ENCODE data around the gene MLXIPL.
A peak's percentile ranks its signal among the peaks of the same experiment; 100 is the strongest.

The MLXIPL gene

DNA sequence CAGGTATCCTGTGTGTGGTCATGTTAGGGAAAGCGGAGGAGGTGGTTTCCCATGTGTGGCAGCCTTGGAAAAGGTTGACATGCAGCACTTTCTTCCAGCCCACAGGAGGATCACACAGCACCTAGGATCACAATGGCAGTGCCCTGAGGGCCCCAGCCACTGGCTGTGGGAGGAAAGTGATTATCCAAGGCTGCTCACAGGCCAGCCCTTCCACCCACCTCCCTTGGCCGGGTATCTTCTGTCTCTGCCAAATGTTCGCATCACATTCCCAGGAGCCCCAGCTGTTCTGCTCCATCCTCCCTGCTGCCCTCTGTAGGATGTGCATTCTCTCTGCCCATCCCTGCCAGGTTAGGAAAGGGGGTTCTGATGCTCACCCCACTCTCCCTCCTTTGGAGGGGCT, 2.5 kb upstream of the MLXIPL start:
- DNase-seq, result peak; percentile 35
- H3K4me1 ChIP-seq (ENCODE audit: control insufficient read depth, low read depth, low read length), result peaks cover 2% of the 10 kb centered on the region
- no peak overlapping the region for H3K4ac ChIP-seq (ENCODE audit: low read depth, low read length)
- H4K5ac ChIP-seq (ENCODE audit: low read length), result no peak overlapping the region
- H2AK5ac ChIP-seq (ENCODE audit: low read length), result no peak overlapping the region
- no peak overlapping the region for H3K18ac ChIP-seq (ENCODE audit: low read length)
- H2BK120ac ChIP-seq (ENCODE audit: low read depth, low read length), result no peak overlapping the region
- no peak overlapping the region for H4K8ac ChIP-seq (ENCODE audit: low read depth, low read length)
- no peak overlapping the region for H3K4me3 ChIP-seq (ENCODE audit: low read length)
- WGBS (ENCODE audit: extremely low coverage, insufficient coverage, low lambda C conversion rate), result no CpG with 5 or more reads among the region's 3 CpGs
- no peak overlapping the region for H3K9ac ChIP-seq (ENCODE audit: low read length)
- no peaks in the 10 kb centered on the region for H3K79me2 ChIP-seq (ENCODE audit: control insufficient read depth, insufficient read depth, low read length)
- no peak overlapping the region for H3K23ac ChIP-seq (ENCODE audit: low read length)
- H3K36me3 ChIP-seq (ENCODE audit: control insufficient read depth, insufficient read depth, low read length), result no peaks in the 10 kb centered on the region
- no peak overlapping the region for H3K27ac ChIP-seq (ENCODE audit: low read depth, low read length)
- H2BK5ac ChIP-seq (ENCODE audit: low read length), result no peak overlapping the region
- no peak overlapping the region for H2BK15ac ChIP-seq (replicated peaks; ENCODE audit: low read depth)
- H3K27me3 ChIP-seq (ENCODE audit: insufficient read depth, low read length, poor library complexity), result no peaks in the 10 kb centered on the region
- peak overlapping the region; percentile 37 for H3K56ac ChIP-seq (ENCODE audit: low read length)
- H3K79me1 ChIP-seq (ENCODE audit: low read length), result no peaks in the 10 kb centered on the region
- H3K4me2 ChIP-seq (ENCODE audit: low read length), result no peak overlapping the region

DNA sequence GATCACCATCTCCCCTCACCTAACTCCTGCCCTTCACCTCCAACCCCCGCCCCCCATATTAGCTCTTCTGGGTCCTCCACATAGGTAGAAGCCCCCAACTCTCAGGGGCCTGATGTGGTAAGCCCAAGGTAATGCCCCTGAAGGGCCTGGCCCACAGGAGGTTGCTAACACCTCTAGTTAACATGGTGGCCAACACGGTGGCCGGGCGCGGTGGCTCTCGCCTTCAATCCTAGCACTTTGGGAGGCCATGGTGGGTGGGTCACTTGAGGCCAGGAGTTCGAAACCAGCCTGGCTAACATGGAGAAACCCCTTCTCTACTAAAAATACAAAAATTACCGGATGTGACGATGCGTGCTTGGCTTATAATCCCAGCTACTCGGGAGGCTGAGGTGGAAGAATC, 954 bp upstream of the MLXIPL start:
- Histone ChIP-seq H3K9ac (ENCODE audit: low read length) (no peak overlapping the region), H3K4me1 (ENCODE audit: control insufficient read depth, low read depth, low read length) (peaks cover 2% of the 10 kb centered on the region), H3K79me2 (ENCODE audit: control insufficient read depth, insufficient read depth, low read length) (no peaks in the 10 kb centered on the region), H3K4me3 (ENCODE audit: low read length) (no peak overlapping the region), H2BK15ac (replicated peaks; ENCODE audit: low read depth) (no peak overlapping the region), H4K5ac (ENCODE audit: low read length) (no peak overlapping the region), H3K56ac (ENCODE audit: low read length) (no peak overlapping the region), H3K4ac (ENCODE audit: low read depth, low read length) (no peak overlapping the region), H3K27ac (ENCODE audit: low read depth, low read length) (no peak overlapping the region), H3K23ac (ENCODE audit: low read length) (no peak overlapping the region), H3K4me2 (ENCODE audit: low read length) (no peak overlapping the region), H3K79me1 (ENCODE audit: low read length) (no peaks in the 10 kb centered on the region), H2BK120ac (ENCODE audit: low read depth, low read length) (no peak overlapping the region), H4K8ac (ENCODE audit: low read depth, low read length) (no peak overlapping the region), H2AK5ac (ENCODE audit: low read length) (no peak overlapping the region), H3K18ac (ENCODE audit: low read length) (no peak overlapping the region), H3K36me3 (ENCODE audit: control insufficient read depth, insufficient read depth, low read length) (no peaks in the 10 kb centered on the region), H2BK5ac (ENCODE audit: low read length) (no peak overlapping the region), H3K27me3 (ENCODE audit: insufficient read depth, low read length, poor library complexity) (no peaks in the 10 kb centered on the region)
- no CpG with 5 or more reads among the region's 11 CpGs for WGBS (ENCODE audit: extremely low coverage, insufficient coverage, low lambda C conversion rate)
- no peak for DNase-seq

- Histone ChIP-seq H3K36me3 (ENCODE audit: control insufficient read depth, insufficient read depth, low read length) (no peaks in the 10 kb centered on the region), H3K79me1 (ENCODE audit: low read length) (no peaks in the 10 kb centered on the region), H3K4ac (ENCODE audit: low read depth, low read length) (no peak overlapping the region), H3K27me3 (ENCODE audit: insufficient read depth, low read length, poor library complexity) (no peaks in the 10 kb centered on the region), H2BK15ac (replicated peaks; ENCODE audit: low read depth) (no peak overlapping the region), H2BK120ac (ENCODE audit: low read depth, low read length) (no peak overlapping the region), H3K27ac (ENCODE audit: low read depth, low read length) (no peak overlapping the region), H3K56ac (ENCODE audit: low read length) (no peak overlapping the region), H3K23ac (ENCODE audit: low read length) (no peak overlapping the region), H2AK5ac (ENCODE audit: low read length) (no peak overlapping the region), H3K4me2 (ENCODE audit: low read length) (no peak overlapping the region), H4K8ac (ENCODE audit: low read depth, low read length) (no peak overlapping the region), H3K79me2 (ENCODE audit: control insufficient read depth, insufficient read depth, low read length) (no peaks in the 10 kb centered on the region), H3K4me3 (ENCODE audit: low read length) (no peak overlapping the region), H4K5ac (ENCODE audit: low read length) (no peak overlapping the region), H3K4me1 (ENCODE audit: control insufficient read depth, low read depth, low read length) (peaks cover 2% of the 10 kb centered on the region), H3K18ac (ENCODE audit: low read length) (no peak overlapping the region), H2BK5ac (ENCODE audit: low read length) (no peak overlapping the region), H3K9ac (ENCODE audit: low read length) (no peak overlapping the region)
- no CpG with 5 or more reads among the region's 9 CpGs for WGBS (ENCODE audit: extremely low coverage, insufficient coverage, low lambda C conversion rate)
- DNase-seq, result no peak
Measured at GRCh38 chr7:73624669-73625001, 313 bp upstream of the MLXIPL start.

DNA sequence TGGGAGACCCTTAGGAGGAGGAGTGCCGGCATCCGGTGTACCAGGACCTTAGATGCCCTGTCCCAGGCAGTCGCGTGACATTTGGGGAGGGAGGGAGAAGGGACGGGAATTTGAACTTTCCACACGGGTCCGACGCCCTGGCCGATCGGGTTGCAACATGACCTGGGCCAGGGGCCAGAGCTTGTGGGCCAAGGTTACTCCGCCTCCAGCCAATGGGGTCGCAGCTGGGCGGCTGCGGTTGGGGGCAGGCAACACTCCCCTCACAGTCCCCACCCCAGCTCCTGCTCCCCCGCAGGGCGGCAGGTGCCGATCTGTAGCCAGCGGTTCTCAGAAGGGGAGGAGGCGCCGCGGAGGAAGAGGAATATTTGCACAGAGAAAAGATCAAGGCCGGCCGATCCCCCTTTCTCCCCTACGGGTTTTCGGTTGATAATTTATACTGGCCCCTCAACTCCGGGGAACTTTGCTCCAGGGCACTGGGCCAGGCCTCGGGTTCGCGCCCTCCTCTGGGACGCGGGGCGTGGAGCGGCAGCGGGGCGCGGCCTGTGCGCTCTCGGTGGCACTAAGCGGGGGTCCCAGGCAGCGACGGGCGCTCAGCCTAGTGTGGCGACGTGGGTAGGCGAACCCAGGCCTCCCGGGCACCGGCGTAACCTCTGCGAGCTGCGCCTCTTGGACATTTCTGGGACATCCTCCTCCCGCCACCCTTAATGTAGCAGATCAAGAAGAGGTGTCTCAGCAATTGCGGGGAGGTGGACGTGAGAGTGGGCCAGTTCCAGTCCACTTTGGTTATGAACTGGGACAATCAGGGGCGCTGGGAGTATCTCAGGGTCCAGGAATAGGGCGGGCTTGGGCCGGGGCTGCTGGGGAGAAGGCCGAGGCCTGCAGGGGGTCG, 1.2 kb downstream of the MLXIPL start:
- Histone ChIP-seq H3K18ac (ENCODE audit: low read length) (no peak overlapping the region), H3K23ac (ENCODE audit: low read length) (no peak overlapping the region), H3K9ac (ENCODE audit: low read length) (peak overlapping the region; percentile 4), H2BK120ac (ENCODE audit: low read depth, low read length) (no peak overlapping the region), H3K27me3 (ENCODE audit: insufficient read depth, low read length, poor library complexity) (no peaks in the 10 kb centered on the region), H3K27ac (ENCODE audit: low read depth, low read length) (no peak overlapping the region), H3K79me1 (ENCODE audit: low read length) (no peaks in the 10 kb centered on the region), H3K4me2 (ENCODE audit: low read length) (peak overlapping the region; percentile 56), H3K79me2 (ENCODE audit: control insufficient read depth, insufficient read depth, low read length) (no peaks in the 10 kb centered on the region), H3K4me3 (ENCODE audit: low read length) (no peak overlapping the region), H3K36me3 (ENCODE audit: control insufficient read depth, insufficient read depth, low read length) (no peaks in the 10 kb centered on the region), H3K4me1 (ENCODE audit: control insufficient read depth, low read depth, low read length) (peaks cover 2% of the 10 kb centered on the region), H4K8ac (ENCODE audit: low read depth, low read length) (no peak overlapping the region), H2BK5ac (ENCODE audit: low read length) (no peak overlapping the region), H2AK5ac (ENCODE audit: low read length) (no peak overlapping the region), H4K5ac (ENCODE audit: low read length) (no peak overlapping the region), H3K56ac (ENCODE audit: low read length) (peak overlapping the region; percentile 91), H2BK15ac (replicated peaks; ENCODE audit: low read depth) (no peak overlapping the region), H3K4ac (ENCODE audit: low read depth, low read length) (no peak overlapping the region)
- peak; percentile 79 for DNase-seq
- no CpG with 5 or more reads among the region's 58 CpGs for WGBS (ENCODE audit: extremely low coverage, insufficient coverage, low lambda C conversion rate)

- Histone ChIP-seq H3K4me1 (ENCODE audit: control insufficient read depth, low read depth, low read length) (peaks cover 2% of the 10 kb centered on the region), H3K18ac (ENCODE audit: low read length) (no peak overlapping the region), H3K9ac (ENCODE audit: low read length) (no peak overlapping the region), H2BK5ac (ENCODE audit: low read length) (no peak overlapping the region), H2AK5ac (ENCODE audit: low read length) (no peak overlapping the region), H2BK15ac (replicated peaks; ENCODE audit: low read depth) (no peak overlapping the region), H3K79me1 (ENCODE audit: low read length) (no peaks in the 10 kb centered on the region), H3K4me2 (ENCODE audit: low read length) (peak overlapping the region; percentile 56), H3K4me3 (ENCODE audit: low read length) (no peak overlapping the region), H3K36me3 (ENCODE audit: control insufficient read depth, insufficient read depth, low read length) (no peaks in the 10 kb centered on the region), H3K79me2 (ENCODE audit: control insufficient read depth, insufficient read depth, low read length) (no peaks in the 10 kb centered on the region), H2BK120ac (ENCODE audit: low read depth, low read length) (no peak overlapping the region), H3K27me3 (ENCODE audit: insufficient read depth, low read length, poor library complexity) (no peaks in the 10 kb centered on the region), H4K5ac (ENCODE audit: low read length) (no peak overlapping the region), H3K27ac (ENCODE audit: low read depth, low read length) (no peak overlapping the region), H3K56ac (ENCODE audit: low read length) (no peak overlapping the region), H4K8ac (ENCODE audit: low read depth, low read length) (no peak overlapping the region), H3K4ac (ENCODE audit: low read depth, low read length) (no peak overlapping the region), H3K23ac (ENCODE audit: low read length) (no peak overlapping the region)
- DNase-seq, result no peak
- no CpG with 5 or more reads among the region's 2 CpGs for WGBS (ENCODE audit: extremely low coverage, insufficient coverage, low lambda C conversion rate)
Measured at GRCh38 chr7:73622527-73622908, 1.8 kb downstream of the MLXIPL start.
